Heart left ventricle (tissue), 16 donors: ENCODE data around the gene IPCEF1. TPM values are rescaled to one million over a fixed set of nuclear protein-coding genes. Genes with fewer than 3 reads are reported as not detected.

ENCODE experiments used
- ATAC-seq, 4 donors: fragments of 200-7000 bp; cut with Tn5 transposase; one replicate each; pipeline ENCODE4 v1.9.1; 2020 to 2022; ENCODE audit warnings: moderate library complexity in 4 of 4, mild to moderate bottlenecking in 3 of 4, moderate number of reproducible peaks in 1 of 4
- DNase-seq, 5 donors: peaks; one replicate each; pipeline ENCODE4 v3.0.0-alpha.2; 2020
- H3K27ac ChIP-seq, 12 donors: fragments of 200-600 bp; sonication (generic) in 4 of 12; one replicate each; pipeline versions ENCODE4 v1.5.0 to v1.8.0; 2016 to 2022; ENCODE audit warnings: mild to moderate bottlenecking in 2 of 12
- H3K27me3 ChIP-seq, 9 donors: fragments of 200-600 bp; sonication (generic) in 2 of 9; one replicate each; pipeline versions ENCODE4 v1.5.1 to v1.8.0; 2016 to 2022; ENCODE audit warnings: mild to moderate bottlenecking in 3 of 9
- H3K36me3 ChIP-seq, 9 donors: fragments of 200-600 bp; sonication (generic) in 2 of 9; one replicate each; pipeline versions ENCODE4 v1.5.0 to v1.8.0; 2018 to 2022; ENCODE audit warnings: mild to moderate bottlenecking in 2 of 9
- H3K4me1 ChIP-seq, 12 donors: fragments of 200-600 bp; sonication (generic) in 4 of 12; one replicate each; pipeline versions ENCODE4 v1.5.0 to v1.8.0; 2016 to 2022; ENCODE audit warnings: mild to moderate bottlenecking in 3 of 12
- H3K4me3 ChIP-seq, 12 donors: fragments of 200-600 bp; sonication (generic) in 4 of 12; one replicate each; pipeline versions ENCODE4 v1.5.0 to v1.8.0; 2017 to 2022; ENCODE audit warnings: mild to moderate bottlenecking in 9 of 12, moderate library complexity in 4 of 12
- H3K9me3 ChIP-seq, 12 donors: fragments of 200-600 bp; sonication (generic) in 4 of 12; one replicate each; pipeline versions ENCODE4 v1.5.0 to v1.8.0; 2016 to 2022; ENCODE audit warnings: mild to moderate bottlenecking in 1 of 12
- CTCF ChIP-seq, 12 donors: fragments of 200-600 bp; sonication (generic) in 4 of 12; IDR thresholded peaks; one replicate each; pipeline versions ENCODE4 v1.5.0 to v1.8.0; 2018 to 2022; ENCODE audit warnings: antibody characterized with exemption in 12 of 12, mild to moderate bottlenecking in 5 of 12
- POLR2A ChIP-seq, 2 donors: fragments of 450-650 bp; IDR thresholded peaks; one replicate each; pipeline ENCODE4 v1.6.1; 2017; ENCODE audit warnings: antibody characterized with exemption in 2 of 2, mild to moderate bottlenecking in 2 of 2, moderate library complexity in 2 of 2
- WGBS, 4 donors: extraction: QIAGEN DNeasy Blood & Tissue Kit in 2 of 4; methylation state at CpG; one replicate each; pipeline versions ENCODE4 v1.1.5 to v1.1.7; 2013 to 2018; 5-methylcytosine and 5-hydroxymethylcytosine counted together
- intact Hi-C, 10 donors: fragments of 100-400 bp; cut with DNase I; formaldehyde crosslinking; loops; one replicate each; pipeline versions ENCODE4 v1.11.1 to v1.14.2; 2022
- polyA plus RNA-seq, 2 donors: library from polyadenylated mRNA; stranded (reverse); fragments of 200-250 nt; gene quantifications; one replicate each; pipeline ENCODE4 v1.2.3, GENCODE V29; 2013
- total RNA-seq, 9 donors: library from RNA; depleted of rRNA in 2 of 9; stranded (reverse); fragments of >200 nt in 2 of 9; fragmentation: NEBNext Ultra II Directional in 3 of 9; extraction: Animal tissue kit (Norgen Biotek cat#: 25700) in 3 of 9; gene quantifications; one replicate each; pipeline versions ENCODE4 v1.1.0 to v1.2.4, GENCODE V29; 2016 to 2023
- donor health status: ischemic (EF 13 %, LVEDD 7.1; RV severe dilation, severe dysfunction).
- donor health status: healthy with polysubstance abuse.
- donor health status: DM: no; HTN: yes; CAD: no.
- donor health status: DM: no; HTN: no; CAD: no.
- donor health status: ischemic (EF 25% LVEDD 6.9; RV normal size, moderate dysfunction).
- donor health status: ischemic (EF 25% LVEDD 5.7; RV mildly dilated, moderate dysfunction).
- donor health status: healthy.
- donor health status: DM: yes; HTN: yes; CAD: no.
- donor health status: ischemic (EF 35%, LVEDD 5.7; RV mildly dilated, moderate dysfunction).
- donor health status: nonischemic (EF 11% LVEDD 7.7; RV severe dilation, severe dysfunction).
- donor health status: DM: yes; HTN: yes; CAD: no.
- donor health status: PGD.
- donor health status: ischemic (EF 29% LVEDD 5.4; RV normal size, mild dysfunction).
- donor health status: nonischemic (EF 23%, LVEDD 6.1; RV moderate dilation, normal function).

The IPCEF1 gene
- total and polyA plus RNA-seq, 11 donors = 0.10 to 4.1 (median 0.35) TPM

GRCh38 chr6:154352898-154353585, 3.6 kb downstream of the IPCEF1 start:
- no peaks in the 10 kb centered on the region for H3K36me3 ChIP-seq
- H3K9me3 ChIP-seq = no peaks in the 10 kb centered on the region
- no peaks in the 10 kb centered on the region for H3K27me3 ChIP-seq
- H3K4me3 ChIP-seq = no peak overlapping the region
- H3K27ac ChIP-seq = no peak overlapping the region
- 85 to 90% (median 88%) methylated on average over 15 of the region's 15 CpGs for WGBS, 4 donors
- H3K4me1 ChIP-seq = peaks cover 0 to 34% (median 0%) of the 10 kb centered on the region in 12 donors
- no peak for TF ChIP-seq CTCF (IDR thresholded peaks at IDR 0.05)
- no peak for TF ChIP-seq POLR2A (IDR thresholded peaks at IDR 0.05)
- no peak for ATAC-seq
- no peak for DNase-seq
- intact Hi-C loops = no loop called here

GRCh38 chr6:154350293-154350692, 6.3 kb downstream of the IPCEF1 start:
- Histone ChIP-seq H3K36me3 (no peaks in the 10 kb centered on the region), H3K4me3 (no peak overlapping the region), H3K9me3 (peaks cover 0 to 3% (median 0%) of the 10 kb centered on the region in 12 donors), H3K27me3 (no peaks in the 10 kb centered on the region), H3K4me1 (peaks cover 0 to 17% (median 0%) of the 10 kb centered on the region in 12 donors), H3K27ac (no peak overlapping the region)
- TF ChIP-seq CTCF (IDR thresholded peaks at IDR 0.05) (no peak), POLR2A (IDR thresholded peaks at IDR 0.05) (no peak)
- DNase-seq (no peak), ATAC-seq (no peak)
- intact Hi-C loops = no loop called here
- WGBS, 4 donors = 89 to 95% (median 92%) methylated on average over 3 of the region's 3 CpGs

GRCh38 chr6:154347981-154348380, 8.6 kb downstream of the IPCEF1 start:
- peaks cover 0 to 3% (median 0%) of the 10 kb centered on the region in 12 donors for H3K9me3 ChIP-seq
- peaks cover 0 to 5% (median 0%) of the 10 kb centered on the region in 12 donors for H3K4me1 ChIP-seq
- 90 to 95% (median 93%) methylated on average over 6 of the region's 6 CpGs for WGBS, 4 donors
- TF ChIP-seq POLR2A (IDR thresholded peaks at IDR 0.05) = no peak
- TF ChIP-seq CTCF (IDR thresholded peaks at IDR 0.05) = no peak
- H3K27me3 ChIP-seq = no peaks in the 10 kb centered on the region
- intact Hi-C loops = loop anchor here in 1 of 10 donors (10.0 kb wide), 1 partner anchor 193 kb away; no protein-coding TSS in a partner anchor
- H3K27ac ChIP-seq = no peak overlapping the region
- H3K4me3 ChIP-seq = no peak overlapping the region
- DNase-seq (no peak), ATAC-seq (no peak)
- H3K36me3 ChIP-seq = no peaks in the 10 kb centered on the region

- no peak for DNase-seq
- Histone ChIP-seq H3K4me3 (no peak overlapping the region), H3K27me3 (no peaks in the 10 kb centered on the region), H3K36me3 (no peaks in the 10 kb centered on the region), H3K9me3 (peaks cover 0 to 3% (median 0%) of the 10 kb centered on the region in 12 donors), H3K27ac (no peak overlapping the region), H3K4me1 (peaks cover 0 to 14% (median 0%) of the 10 kb centered on the region in 12 donors)
- no peak for ATAC-seq
- 95 to 98% (median 95%) methylated on average over 4 of the region's 4 CpGs for WGBS, 4 donors
- intact Hi-C loops = loop anchor here in 1 of 10 donors (10.0 kb wide), 1 partner anchor 191 kb away; no protein-coding TSS in a partner anchor
- TF ChIP-seq CTCF (IDR thresholded peaks at IDR 0.05) = no peak
Observed at GRCh38 chr6:154345811-154346210, 10.8 kb downstream of the IPCEF1 start.
